Upper lobe of left lung (tissue), 6 donors: ENCODE results near the gene JAK3. TPM values are rescaled to one million over a fixed set of nuclear protein-coding genes. Genes with fewer than 3 reads are reported as not detected.

Experiments used
- ATAC-seq, 2 donors: fragments of 200-7000 bp; cut with Tn5 transposase; one replicate each; pipeline ENCODE4 v1.9.1; 2022; ENCODE audit warnings: mild to moderate bottlenecking in 2 of 2, moderate library complexity in 2 of 2; ENCODE audit not compliant: low FRiP score in 2 of 2
- DNase-seq, 2 donors: peaks; one replicate each; pipeline ENCODE4 v3.0.0-alpha.2; 2019 to 2020
- H3K27ac ChIP-seq, 4 donors: fragments of 200-600 bp; sonication (generic); one replicate each; pipeline ENCODE4 v1.5.1; 2016 to 2019
- H3K27me3 ChIP-seq, 4 donors: fragments of 200-600 bp; sonication (generic); one replicate each; pipeline ENCODE4 v1.5.1; 2017 to 2019
- H3K36me3 ChIP-seq, 4 donors: fragments of 200-600 bp; sonication (generic); one replicate each; pipeline ENCODE4 v1.5.1; 2016 to 2019
- H3K4me1 ChIP-seq, 4 donors: fragments of 200-600 bp; sonication (generic); one replicate each; pipeline ENCODE4 v1.5.1; 2018 to 2019
- H3K4me3 ChIP-seq, 4 donors: fragments of 200-600 bp; sonication (generic); one replicate each; pipeline ENCODE4 v1.5.1; 2017 to 2019; ENCODE audit warnings: mild to moderate bottlenecking in 2 of 4, moderate library complexity in 1 of 4
- H3K9me3 ChIP-seq, 4 donors: fragments of 200-600 bp; sonication (generic); one replicate each; pipeline ENCODE4 v1.5.1; 2018 to 2019
- EP300 ChIP-seq, 4 donors: sonication (generic); formaldehyde crosslinking; IDR thresholded peaks; one replicate each; pipeline ENCODE4 v1.5.1; 2017; ENCODE audit warnings: antibody characterized with exemption in 4 of 4, control low read depth in 2 of 4
- POLR2A ChIP-seq, 4 donors: fragments of 450-650 bp; IDR thresholded peaks; one replicate each; pipeline ENCODE4 v1.5.1; 2016 to 2017; ENCODE audit warnings: antibody characterized with exemption in 4 of 4, mild to moderate bottlenecking in 2 of 4
- POLR2AphosphoS5 ChIP-seq, 2 donors: sonication (generic); formaldehyde crosslinking; IDR thresholded peaks; one replicate each; pipeline ENCODE4 v1.5.1; 2017; ENCODE audit warnings: antibody characterized with exemption in 2 of 2
- WGBS, 2 donors: methylation state at CpG; one replicate each; pipeline ENCODE4 v1.1.5; 2017 to 2018; 5-methylcytosine and 5-hydroxymethylcytosine counted together
- total RNA-seq, 6 donors: library from RNA; depleted of rRNA in 4 of 6; stranded (reverse); fragments of >200 nt in 4 of 6; gene quantifications; one replicate each; pipeline versions ENCODE4 v1.1.0 to v1.2.1, GENCODE V29; 2016 to 2021
- TF ChIP-seq, protein P1 (sequence below), 6 experiments: fragments of 450-650 bp in 4 of 6; fragments of 200-600 bp in 2 of 6; sonication (generic) in 2 of 6; IDR thresholded peaks; one replicate each; pipeline ENCODE4 v1.5.1; 2016 to 2019; ENCODE audit warnings: antibody characterized with exemption in 6 of 6
- donor health status: DM: no; HTN: no; CAD: no; lungs with moderate emphysema.
- donor health status: DM: no; HTN: yes; CAD: no; lungs with severe emphysema.

JAK3 gene
- total RNA-seq, 6 donors from 2014 or later, result 11.0 to 25.1 (median 12.8) TPM

DNA sequence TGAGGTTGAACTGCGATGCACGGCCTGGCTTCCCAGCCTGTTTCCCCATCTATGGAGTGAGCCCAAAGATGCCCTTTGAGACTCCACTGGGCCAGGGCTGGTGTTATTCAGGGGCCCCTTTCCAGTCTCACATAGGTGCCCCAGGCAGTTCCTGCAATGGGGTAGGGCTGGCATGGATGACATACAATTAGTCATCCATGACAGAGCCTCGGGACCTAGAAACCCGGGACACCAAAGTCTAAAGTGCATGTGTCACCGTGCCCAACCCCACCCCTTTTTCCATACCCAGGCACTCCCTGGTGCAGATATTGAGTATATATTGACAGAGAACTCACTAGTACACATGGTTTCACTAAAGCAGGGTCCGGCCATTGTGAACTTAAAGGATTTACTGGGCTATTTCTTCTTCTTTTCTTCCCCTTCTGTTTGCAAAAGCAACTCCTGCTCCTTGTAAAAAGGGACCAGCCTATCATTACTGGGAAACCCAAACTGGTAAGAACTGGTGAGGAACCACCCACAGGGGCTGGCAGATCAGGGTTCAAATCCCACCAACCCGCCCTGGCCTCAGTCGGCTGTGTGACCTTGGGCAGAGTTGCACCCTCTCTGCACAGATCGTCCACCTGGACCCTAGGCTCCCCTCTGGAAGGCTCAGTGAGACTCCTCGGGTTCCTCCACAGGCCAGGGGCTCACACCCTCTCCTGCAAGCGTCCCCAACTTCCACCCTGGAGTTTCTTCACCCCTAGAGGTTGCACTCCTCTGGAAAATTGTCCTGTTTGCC is 50.2 kb downstream of the JAK3 start:
- 68 to 72% methylated on average over 11 of the region's 11 CpGs for WGBS, 2 donors
- Histone ChIP-seq H3K27ac (no peak overlapping the region), H3K36me3 (no peaks in the 10 kb centered on the region), H3K4me1 (peaks cover 0 to 9% (median 2%) of the 10 kb centered on the region in 4 donors), H3K4me3 (no peak overlapping the region), H3K9me3 (no peaks in the 10 kb centered on the region), H3K27me3 (peaks cover 0 to 21% (median 12%) of the 10 kb centered on the region in 4 donors)
- TF ChIP-seq, protein P1, sequence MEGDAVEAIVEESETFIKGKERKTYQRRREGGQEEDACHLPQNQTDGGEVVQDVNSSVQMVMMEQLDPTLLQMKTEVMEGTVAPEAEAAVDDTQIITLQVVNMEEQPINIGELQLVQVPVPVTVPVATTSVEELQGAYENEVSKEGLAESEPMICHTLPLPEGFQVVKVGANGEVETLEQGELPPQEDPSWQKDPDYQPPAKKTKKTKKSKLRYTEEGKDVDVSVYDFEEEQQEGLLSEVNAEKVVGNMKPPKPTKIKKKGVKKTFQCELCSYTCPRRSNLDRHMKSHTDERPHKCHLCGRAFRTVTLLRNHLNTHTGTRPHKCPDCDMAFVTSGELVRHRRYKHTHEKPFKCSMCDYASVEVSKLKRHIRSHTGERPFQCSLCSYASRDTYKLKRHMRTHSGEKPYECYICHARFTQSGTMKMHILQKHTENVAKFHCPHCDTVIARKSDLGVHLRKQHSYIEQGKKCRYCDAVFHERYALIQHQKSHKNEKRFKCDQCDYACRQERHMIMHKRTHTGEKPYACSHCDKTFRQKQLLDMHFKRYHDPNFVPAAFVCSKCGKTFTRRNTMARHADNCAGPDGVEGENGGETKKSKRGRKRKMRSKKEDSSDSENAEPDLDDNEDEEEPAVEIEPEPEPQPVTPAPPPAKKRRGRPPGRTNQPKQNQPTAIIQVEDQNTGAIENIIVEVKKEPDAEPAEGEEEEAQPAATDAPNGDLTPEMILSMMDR (IDR thresholded peaks at IDR 0.05), result no peak
- TF ChIP-seq EP300 (IDR thresholded peaks at IDR 0.05) (no peak), POLR2AphosphoS5 (IDR thresholded peaks at IDR 0.05) (no peak), POLR2A (IDR thresholded peaks at IDR 0.05) (no peak)
- ATAC-seq (peak in 1 of 2 donors; percentile 9), DNase-seq (no peak)

DNA sequence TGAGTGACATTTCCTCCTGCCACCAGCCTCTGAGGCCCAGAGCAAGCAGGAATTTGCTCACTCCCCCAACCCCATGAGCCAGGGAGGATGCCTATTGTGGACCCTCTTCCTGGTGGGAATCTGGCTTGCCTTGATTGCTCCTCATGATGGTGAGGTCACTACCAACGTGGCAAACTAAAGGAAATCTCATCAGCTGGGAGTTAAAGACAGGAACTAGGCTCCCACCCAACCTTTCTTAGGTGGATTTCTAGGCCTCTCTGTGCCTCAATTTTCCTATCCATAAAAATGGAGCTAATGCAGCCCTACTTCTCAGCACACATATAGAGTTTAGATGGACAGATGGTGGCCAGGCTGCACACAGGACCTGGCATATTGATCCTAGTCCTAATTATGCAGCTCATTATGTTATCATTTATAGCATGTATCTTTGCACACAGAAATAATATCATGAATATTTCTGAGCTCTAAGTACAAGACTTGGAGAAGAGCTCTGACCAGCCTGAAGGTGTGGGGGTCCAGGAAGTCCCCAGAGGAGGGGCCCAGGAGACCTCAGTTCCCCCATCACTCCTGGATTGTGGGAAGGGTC is 50.9 kb downstream of the JAK3 start:
- Histone ChIP-seq H3K4me1 (peaks cover 0 to 11% (median 2%) of the 10 kb centered on the region in 4 donors), H3K27ac (peak overlapping the region in 1 of 4 donors; percentile 21), H3K4me3 (no peak overlapping the region), H3K36me3 (no peaks in the 10 kb centered on the region), H3K27me3 (peaks cover 0 to 21% (median 12%) of the 10 kb centered on the region in 4 donors), H3K9me3 (no peaks in the 10 kb centered on the region)
- DNase-seq (no peak), ATAC-seq (no peak)
- 55 to 82% methylated on average over 1 of the region's 1 CpG for WGBS, 2 donors
- no peak for TF ChIP-seq POLR2AphosphoS5 (IDR thresholded peaks at IDR 0.05)
- TF ChIP-seq, protein P1 (IDR thresholded peaks at IDR 0.05), result no peak
- no peak for TF ChIP-seq POLR2A (IDR thresholded peaks at IDR 0.05)
- TF ChIP-seq EP300 (IDR thresholded peaks at IDR 0.05), result no peak

DNA sequence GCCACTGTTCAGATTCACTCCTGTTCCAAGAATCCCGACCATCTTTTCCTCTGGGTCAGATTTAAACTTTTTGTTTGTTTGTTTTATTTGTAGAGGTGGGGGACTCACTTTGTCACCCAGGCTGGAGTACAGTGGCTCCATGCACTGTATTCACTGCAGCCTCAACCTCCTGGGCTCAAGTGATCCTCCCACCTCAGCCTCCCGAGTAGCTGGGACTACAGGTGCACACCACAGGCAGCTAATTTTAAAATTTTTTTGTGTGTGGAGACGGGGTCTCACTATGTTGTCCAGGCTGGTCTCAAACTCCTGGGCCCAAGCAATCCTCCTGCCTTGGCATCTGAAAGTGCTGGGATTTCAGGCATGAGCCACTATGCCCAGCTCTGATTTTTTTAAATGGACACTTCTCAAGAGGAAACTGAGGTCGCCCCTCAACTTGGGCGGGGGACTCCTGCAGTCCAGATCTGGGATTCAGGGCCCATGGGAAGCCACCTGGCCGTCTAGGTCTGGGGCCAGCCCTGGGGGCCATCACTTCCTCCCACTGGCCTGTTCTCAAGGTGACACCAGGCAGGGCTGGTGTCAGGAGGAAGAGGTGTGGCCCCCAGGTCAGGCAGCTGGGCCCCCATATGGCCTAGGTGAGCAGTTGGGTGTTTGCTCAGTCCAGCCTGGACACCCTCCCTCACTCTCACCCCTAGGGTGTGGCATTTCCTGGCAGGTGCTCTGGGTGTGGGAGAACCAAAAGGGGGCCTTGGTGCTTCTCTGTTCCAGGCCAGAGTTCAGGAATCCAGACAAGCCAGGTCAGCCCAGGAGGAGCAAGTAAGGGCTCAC is 51.6 kb downstream of the JAK3 start:
- no peaks in the 10 kb centered on the region for H3K9me3 ChIP-seq
- H3K36me3 ChIP-seq, result no peaks in the 10 kb centered on the region
- H3K27ac ChIP-seq, result peak overlapping the region in 1 of 4 donors; percentile 21
- H3K27me3 ChIP-seq, result peaks cover 0 to 21% (median 12%) of the 10 kb centered on the region in 4 donors
- DNase-seq (no peak), ATAC-seq (peak in 1 of 2 donors; percentile 37)
- 56 to 57% methylated on average over 4 to 6 of the region's 6 CpGs for WGBS, 2 donors
- peaks cover 0 to 13% (median 2%) of the 10 kb centered on the region in 4 donors for H3K4me1 ChIP-seq
- TF ChIP-seq POLR2AphosphoS5 (IDR thresholded peaks at IDR 0.05) (no peak), EP300 (IDR thresholded peaks at IDR 0.05) (no peak), POLR2A (IDR thresholded peaks at IDR 0.05) (no peak)
- TF ChIP-seq, protein P1 (IDR thresholded peaks at IDR 0.05), result no peak
- H3K4me3 ChIP-seq, result peak overlapping the region in 1 of 4 donors; percentile 31

DNA sequence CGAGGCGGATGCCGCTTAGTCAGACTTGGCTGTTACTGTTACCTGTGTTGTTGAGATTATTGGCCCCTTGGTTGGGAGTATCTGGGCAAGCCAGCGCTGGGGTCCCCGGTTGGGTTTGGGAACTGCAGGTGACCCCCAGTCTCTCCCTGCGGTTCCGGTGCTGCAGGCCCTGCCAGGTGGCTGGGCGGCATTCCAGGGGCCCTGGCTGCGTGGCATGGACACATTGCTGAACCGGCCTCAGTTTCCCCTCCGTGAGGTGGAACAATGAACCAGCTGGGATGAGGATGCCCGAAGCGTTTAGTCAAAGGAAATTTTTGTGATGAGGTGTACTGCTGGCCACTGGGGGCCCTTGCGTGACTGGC is 52.3 kb downstream of the JAK3 start:
- H3K4me1 ChIP-seq, result peaks cover 0 to 13% (median 2%) of the 10 kb centered on the region in 4 donors
- no peak overlapping the region for H3K27ac ChIP-seq
- ATAC-seq (no peak), DNase-seq (no peak)
- H3K27me3 ChIP-seq, result peaks cover 0 to 21% (median 12%) of the 10 kb centered on the region in 4 donors
- no peak for TF ChIP-seq EP300 (IDR thresholded peaks at IDR 0.05)
- WGBS, 2 donors, result 38 to 60% methylated on average over 1 to 14 of the region's 14 CpGs
- peak overlapping the region in 2 of 4 donors; percentile 31 to 37 for H3K4me3 ChIP-seq
- H3K36me3 ChIP-seq, result no peaks in the 10 kb centered on the region
- no peaks in the 10 kb centered on the region for H3K9me3 ChIP-seq
